Nephron (organoid): ENCODE results near the gene AHRR.
A peak's percentile ranks its signal among the peaks of the same experiment; 100 is the strongest.

ENCODE experiments used
- H3K27ac Mint-ChIP-seq, 3 experiments: 2 replicates each; pipeline ENCODE4 v1.8.0; 2020; ENCODE audit warnings: mixed read lengths in 3 of 3, mild to moderate bottlenecking in 2 of 3, moderate library complexity in 1 of 3
- H3K27me3 Mint-ChIP-seq: 2 replicates; pipeline ENCODE4 v1.8.0; 2021; ENCODE audit warnings: low read depth, mild to moderate bottlenecking, moderate library complexity, mixed read lengths
- H3K36me3 Mint-ChIP-seq: 2 replicates; pipeline ENCODE4 v1.8.0; 2020; ENCODE audit warnings: low read depth, mixed read lengths
- H3K4me1 Mint-ChIP-seq: 2 replicates; pipeline ENCODE4 v1.8.0; 2020; ENCODE audit warnings: mixed read lengths
- H3K4me3 Mint-ChIP-seq, 3 experiments: 2 replicates each; pipeline ENCODE4 v1.8.0; 2020; ENCODE audit warnings: mild to moderate bottlenecking in 3 of 3, mixed read lengths in 3 of 3, moderate library complexity in 2 of 3
- H3K9me3 Mint-ChIP-seq: 2 replicates; pipeline ENCODE4 v1.8.0; 2020; ENCODE audit warnings: mixed read lengths
- CTCF ChIP-seq, 3 experiments: fragments of 200-600 bp; sonication (generic); IDR thresholded peaks; one replicate each; pipeline ENCODE4 v1.5.0; 2021; ENCODE audit warnings: antibody characterized with exemption in 3 of 3; ENCODE audit not compliant: unreplicated experiment in 3 of 3

The AHRR gene

GRCh38 chr5:474840-475661 lies 153.5 kb downstream of the AHRR start:
- Mint-ChIP-seq H3K9me3 (no peaks in the 10 kb centered on the region), H3K36me3 (no peaks in the 10 kb centered on the region), H3K27me3 (peaks cover 43% of the 10 kb centered on the region), H3K27ac (no peak overlapping the region), H3K4me1 (peaks cover 7% of the 10 kb centered on the region), H3K4me3 (peak overlapping the region; percentile 73 to 90 (median 73))
- no peak for TF ChIP-seq CTCF (IDR thresholded peaks at IDR 0.05; ENCODE audit: unreplicated experiment in 3 of 3)

GRCh38 chr5:475704-476101 lies 154.2 kb downstream of the AHRR start:
- H3K27ac Mint-ChIP-seq = no peak overlapping the region
- peaks cover 43% of the 10 kb centered on the region for H3K27me3 Mint-ChIP-seq
- peak overlapping the region; percentile 43 to 58 (median 55) for H3K4me3 Mint-ChIP-seq
- H3K36me3 Mint-ChIP-seq = no peaks in the 10 kb centered on the region
- H3K4me1 Mint-ChIP-seq = peaks cover 7% of the 10 kb centered on the region
- H3K9me3 Mint-ChIP-seq = no peaks in the 10 kb centered on the region
- TF ChIP-seq CTCF (IDR thresholded peaks at IDR 0.05; ENCODE audit: unreplicated experiment in 3 of 3) = no peak

- Mint-ChIP-seq H3K4me3 (peak overlapping the region; percentile 64 to 74 (median 66)), H3K4me1 (peaks cover 7% of the 10 kb centered on the region), H3K9me3 (no peaks in the 10 kb centered on the region), H3K27me3 (peaks cover 43% of the 10 kb centered on the region), H3K27ac (no peak overlapping the region), H3K36me3 (no peaks in the 10 kb centered on the region)
- TF ChIP-seq CTCF (IDR thresholded peaks at IDR 0.05; ENCODE audit: unreplicated experiment in 3 of 3) = no peak
Measured at GRCh38 chr5:476102-476813, 154.7 kb downstream of the AHRR start.

GRCh38 chr5:476814-477175 lies 155.3 kb downstream of the AHRR start:
- Mint-ChIP-seq H3K9me3 (no peaks in the 10 kb centered on the region), H3K36me3 (no peaks in the 10 kb centered on the region), H3K4me1 (peaks cover 3% of the 10 kb centered on the region), H3K4me3 (no peak overlapping the region), H3K27me3 (peaks cover 43% of the 10 kb centered on the region), H3K27ac (no peak overlapping the region)
- TF ChIP-seq CTCF (IDR thresholded peaks at IDR 0.05; ENCODE audit: unreplicated experiment in 3 of 3) = no peak

GRCh38 chr5:477247-477646 lies 155.7 kb downstream of the AHRR start:
- no peaks in the 10 kb centered on the region for H3K36me3 Mint-ChIP-seq
- H3K4me3 Mint-ChIP-seq = no peak overlapping the region
- H3K4me1 Mint-ChIP-seq = no peaks in the 10 kb centered on the region
- no peak overlapping the region for H3K27ac Mint-ChIP-seq
- TF ChIP-seq CTCF (IDR thresholded peaks at IDR 0.05; ENCODE audit: unreplicated experiment in 3 of 3) = no peak
- H3K9me3 Mint-ChIP-seq = no peaks in the 10 kb centered on the region
- H3K27me3 Mint-ChIP-seq = peaks cover 43% of the 10 kb centered on the region
